Skeletal muscle tissue (tissue), 4 donors: ENCODE measurements around the gene CHST10. TPM values are rescaled to one million over a fixed set of nuclear protein-coding genes. Genes with fewer than 3 reads are reported as not detected.

Experiments used
- H3K27ac ChIP-seq: one replicate; pipeline ENCODE4 v1.7.0; 2013; ENCODE audit warnings: mild to moderate bottlenecking, low read depth, low read length, inconsistent platforms
- H3K27me3 ChIP-seq, 3 donors: one replicate each; pipeline ENCODE4 v1.7.0; 2013; ENCODE audit warnings: low read length in 3 of 3; ENCODE audit not compliant: control insufficient read depth in 3 of 3, insufficient read depth in 3 of 3
- H3K36me3 ChIP-seq, 3 donors: one replicate each; pipeline ENCODE4 v1.7.0; 2013; ENCODE audit warnings: low read length in 3 of 3; ENCODE audit not compliant: control insufficient read depth in 3 of 3, insufficient read depth in 3 of 3
- H3K4me1 ChIP-seq, 3 donors: one replicate each; pipeline ENCODE4 v1.7.0; 2013; ENCODE audit warnings: low read length in 3 of 3, mild to moderate bottlenecking in 3 of 3; ENCODE audit not compliant: control insufficient read depth in 3 of 3, insufficient read depth in 3 of 3
- H3K4me3 ChIP-seq, 3 donors: one replicate each; pipeline ENCODE4 v1.7.0; 2013; ENCODE audit warnings: low read length in 3 of 3
- H3K9ac ChIP-seq, 3 donors: one replicate each; pipeline ENCODE4 v1.7.0; 2013; ENCODE audit warnings: low read length in 3 of 3, mild to moderate bottlenecking in 3 of 3, moderate library complexity in 2 of 3, low read depth in 1 of 3
- H3K9me3 ChIP-seq, 3 donors: one replicate each; pipeline ENCODE4 v1.7.0; 2013; ENCODE audit warnings: low read length in 3 of 3; ENCODE audit not compliant: control insufficient read depth in 3 of 3
- total RNA-seq: library from RNA; depleted of rRNA; stranded (reverse); fragments of >200 nt; gene quantifications from one replicate; pipeline ENCODE4 v1.2.3, GENCODE V29; 2014
- donor health status: Osteomylitis.

The CHST10 gene
- total RNA-seq, 1 donor from 2014 or later = 12.5 TPM

- H3K9ac ChIP-seq = no peak overlapping the region
- no peaks in the 10 kb centered on the region for H3K9me3 ChIP-seq
- H3K27me3 ChIP-seq = no peaks in the 10 kb centered on the region
- peaks cover 0 to 4% (median 0%) of the 10 kb centered on the region in 3 donors for H3K4me1 ChIP-seq
- no peak overlapping the region for H3K4me3 ChIP-seq
- H3K27ac ChIP-seq = no peak overlapping the region
- peaks cover 17 to 23% (median 19%) of the 10 kb centered on the region in 3 donors for H3K36me3 ChIP-seq
Observed at GRCh38 chr2:100408104-100408503, 9.4 kb downstream of the CHST10 start.

- no peak overlapping the region for H3K4me3 ChIP-seq
- peak overlapping the region in 1 of 3 donors; percentile 20 for H3K9ac ChIP-seq
- H3K27ac ChIP-seq = no peak overlapping the region
- no peaks in the 10 kb centered on the region for H3K9me3 ChIP-seq
- H3K4me1 ChIP-seq = peaks cover 0 to 4% (median 0%) of the 10 kb centered on the region in 3 donors
- no peaks in the 10 kb centered on the region for H3K27me3 ChIP-seq
- peaks cover 17 to 25% (median 19%) of the 10 kb centered on the region in 3 donors for H3K36me3 ChIP-seq
Observed at GRCh38 chr2:100407563-100407962, 9.9 kb downstream of the CHST10 start.

GRCh38 chr2:100407073-100407472 is 10.4 kb downstream of the CHST10 start:
- Histone ChIP-seq H3K27ac (no peak overlapping the region), H3K27me3 (no peaks in the 10 kb centered on the region), H3K9me3 (no peaks in the 10 kb centered on the region), H3K4me3 (no peak overlapping the region), H3K36me3 (peaks cover 21 to 30% (median 23%) of the 10 kb centered on the region in 3 donors), H3K9ac (peak overlapping the region in 1 of 3 donors; percentile 20), H3K4me1 (peaks cover 0 to 4% (median 0%) of the 10 kb centered on the region in 3 donors)

- H3K27me3 ChIP-seq = no peaks in the 10 kb centered on the region
- peaks cover 28 to 38% (median 30%) of the 10 kb centered on the region in 3 donors for H3K36me3 ChIP-seq
- no peak overlapping the region for H3K9ac ChIP-seq
- H3K9me3 ChIP-seq = no peaks in the 10 kb centered on the region
- peaks cover 0 to 4% (median 0%) of the 10 kb centered on the region in 3 donors for H3K4me1 ChIP-seq
- no peak overlapping the region for H3K4me3 ChIP-seq
- H3K27ac ChIP-seq = no peak overlapping the region
Observed at GRCh38 chr2:100406120-100406508, 11.4 kb downstream of the CHST10 start.

GRCh38 chr2:100405403-100406119 is 11.9 kb downstream of the CHST10 start:
- Histone ChIP-seq H3K9me3 (no peaks in the 10 kb centered on the region), H3K36me3 (peaks cover 29 to 40% (median 34%) of the 10 kb centered on the region in 3 donors), H3K4me3 (no peak overlapping the region), H3K9ac (no peak overlapping the region), H3K4me1 (peaks cover 0 to 4% (median 0%) of the 10 kb centered on the region in 3 donors), H3K27ac (no peak overlapping the region), H3K27me3 (no peaks in the 10 kb centered on the region)

- no peak overlapping the region for H3K4me3 ChIP-seq
- H3K9ac ChIP-seq = no peak overlapping the region
- H3K4me1 ChIP-seq = peaks cover 0 to 4% (median 0%) of the 10 kb centered on the region in 3 donors
- H3K27me3 ChIP-seq = no peaks in the 10 kb centered on the region
- no peaks in the 10 kb centered on the region for H3K9me3 ChIP-seq
- no peak overlapping the region for H3K27ac ChIP-seq
- H3K36me3 ChIP-seq = peaks cover 29 to 38% (median 34%) of the 10 kb centered on the region in 3 donors
Observed at GRCh38 chr2:100404411-100404810, 13.1 kb downstream of the CHST10 start.

- H3K36me3 ChIP-seq = peaks cover 29 to 38% (median 34%) of the 10 kb centered on the region in 3 donors
- no peak overlapping the region for H3K27ac ChIP-seq
- H3K4me1 ChIP-seq = peaks cover 0 to 4% (median 0%) of the 10 kb centered on the region in 3 donors
- H3K9ac ChIP-seq = no peak overlapping the region
- no peak overlapping the region for H3K4me3 ChIP-seq
- no peaks in the 10 kb centered on the region for H3K27me3 ChIP-seq
- H3K9me3 ChIP-seq = no peaks in the 10 kb centered on the region
Observed at GRCh38 chr2:100403722-100404121, 13.7 kb downstream of the CHST10 start.

GRCh38 chr2:100401268-100401667 is 16.2 kb downstream of the CHST10 start:
- no peaks in the 10 kb centered on the region for H3K27me3 ChIP-seq
- no peaks in the 10 kb centered on the region for H3K4me1 ChIP-seq
- no peak overlapping the region for H3K4me3 ChIP-seq
- H3K27ac ChIP-seq = no peak overlapping the region
- H3K36me3 ChIP-seq = peaks cover 33 to 48% (median 43%) of the 10 kb centered on the region in 3 donors
- H3K9ac ChIP-seq = no peak overlapping the region
- no peaks in the 10 kb centered on the region for H3K9me3 ChIP-seq

GRCh38 chr2:100399714-100400113 is 17.8 kb downstream of the CHST10 start:
- Histone ChIP-seq H3K4me1 (no peaks in the 10 kb centered on the region), H3K36me3 (peaks cover 34 to 40% (median 40%) of the 10 kb centered on the region in 3 donors), H3K9ac (no peak overlapping the region), H3K27me3 (no peaks in the 10 kb centered on the region), H3K27ac (no peak overlapping the region), H3K9me3 (no peaks in the 10 kb centered on the region), H3K4me3 (no peak overlapping the region)

GRCh38 chr2:100397976-100398375 is 19.5 kb downstream of the CHST10 start:
- no peak overlapping the region for H3K27ac ChIP-seq
- no peak overlapping the region for H3K9ac ChIP-seq
- H3K36me3 ChIP-seq = peaks cover 39 to 52% (median 40%) of the 10 kb centered on the region in 3 donors
- no peaks in the 10 kb centered on the region for H3K4me1 ChIP-seq
- H3K9me3 ChIP-seq = no peaks in the 10 kb centered on the region
- no peak overlapping the region for H3K4me3 ChIP-seq
- H3K27me3 ChIP-seq = no peaks in the 10 kb centered on the region
